Ovary (tissue), 3 donors: Measurements from ENCODE around the gene DEDD2.

Experiments
- CTCF ChIP-seq, 3 donors: fragments of 450-650 bp in 2 of 3; fragments of 200-600 bp in 1 of 3; IDR thresholded peaks; one replicate each; pipeline versions ENCODE4 v1.5.1 to v1.8.0; 2016 to 2022; ENCODE audit warnings: antibody characterized with exemption in 3 of 3, mild to moderate bottlenecking in 1 of 3
- POLR2A ChIP-seq: fragments of 450-650 bp; IDR thresholded peaks from one replicate; pipeline ENCODE4 v1.6.1; 2017; ENCODE audit warnings: antibody characterized with exemption, mild to moderate bottlenecking, moderate library complexity
- donor health status: DM: no; HTN: no; CAD: no.

GRCh38 chr19:42158926-42159325, 58.6 kb downstream of the DEDD2 start:
- TF ChIP-seq CTCF (IDR thresholded peaks at IDR 0.05) (no peak), POLR2A (no peak)
